Measurements from ENCODE around the gene DNM3. TPM values are rescaled to one million over a fixed set of nuclear protein-coding genes. Genes with fewer than 3 reads are reported as not detected.

Gene DNM3
- total and polyA plus RNA-seq, 2 experiments from 2014 or later, result 5.2 to 12.2 TPM

DNA sequence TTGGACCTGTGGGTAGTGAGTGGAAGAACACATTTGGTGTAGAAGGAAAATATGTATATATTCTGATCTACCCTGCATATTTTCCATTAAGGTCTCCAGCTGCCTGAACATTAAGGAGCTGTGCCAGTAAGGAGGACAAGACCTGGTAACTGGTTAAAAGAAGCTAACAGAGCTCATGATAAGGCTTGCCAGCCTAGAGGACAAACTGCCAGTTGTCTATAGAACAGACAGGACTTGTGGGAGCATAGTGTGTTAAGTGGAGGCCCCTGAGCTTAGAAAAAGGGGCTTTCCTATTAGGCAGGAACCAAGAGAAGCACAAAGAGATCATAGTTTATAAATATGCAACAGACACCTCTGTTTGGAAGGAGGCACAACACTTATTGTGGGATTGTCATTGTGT is 23.0 kb downstream of the DNM3 start:
- Histone ChIP-seq H3F3A (replicated peaks; ENCODE audit: low read depth) (no peaks in the 10 kb centered on the region), H3K27ac (ENCODE audit: low read depth) (no peak overlapping the region; the same call in 1 of the 2 replicates), H3K36me3 (ENCODE audit: insufficient read depth) (no peaks in the 10 kb centered on the region), H3K4me1 (ENCODE audit: insufficient read depth) (no peaks in the 10 kb centered on the region), H2AFZ (no peak overlapping the region), H3K27me3 (ENCODE audit: insufficient read depth) (no peaks in the 10 kb centered on the region), H4K20me1 (replicated peaks; ENCODE audit: insufficient read depth) (no peaks in the 10 kb centered on the region), H3K79me2 (replicated peaks; ENCODE audit: insufficient read depth) (no peaks in the 10 kb centered on the region), H3K9me2 (ENCODE audit: insufficient read depth) (no peaks in the 10 kb centered on the region), H3K4me3 (no peak overlapping the region), H3K4me2 (no peak overlapping the region)
- TF ChIP-seq NANOG (IDR thresholded peaks at IDR 0.05; ENCODE audit: borderline replicate concordance) (no peak), JUNB (IDR thresholded peaks at IDR 0.05; ENCODE audit: unreplicated experiment) (no peak), ETS1 (IDR thresholded peaks at IDR 0.05) (no peak), ZNF331 (CRISPR knock-in tag; IDR thresholded peaks at IDR 0.05; ENCODE audit: low read depth) (no peak), ZNF462 (CRISPR knock-in tag; IDR thresholded peaks at IDR 0.05) (no peak), POLR2AphosphoS5 (IDR thresholded peaks at IDR 0.05; ENCODE audit: low read depth) (no peak), EZH2phosphoT487 (IDR thresholded peaks at IDR 0.05; ENCODE audit: unreplicated experiment) (no peak), ZNF114 (CRISPR knock-in tag; IDR thresholded peaks at IDR 0.05) (no peak)
- TF ChIP-seq, protein P1, sequence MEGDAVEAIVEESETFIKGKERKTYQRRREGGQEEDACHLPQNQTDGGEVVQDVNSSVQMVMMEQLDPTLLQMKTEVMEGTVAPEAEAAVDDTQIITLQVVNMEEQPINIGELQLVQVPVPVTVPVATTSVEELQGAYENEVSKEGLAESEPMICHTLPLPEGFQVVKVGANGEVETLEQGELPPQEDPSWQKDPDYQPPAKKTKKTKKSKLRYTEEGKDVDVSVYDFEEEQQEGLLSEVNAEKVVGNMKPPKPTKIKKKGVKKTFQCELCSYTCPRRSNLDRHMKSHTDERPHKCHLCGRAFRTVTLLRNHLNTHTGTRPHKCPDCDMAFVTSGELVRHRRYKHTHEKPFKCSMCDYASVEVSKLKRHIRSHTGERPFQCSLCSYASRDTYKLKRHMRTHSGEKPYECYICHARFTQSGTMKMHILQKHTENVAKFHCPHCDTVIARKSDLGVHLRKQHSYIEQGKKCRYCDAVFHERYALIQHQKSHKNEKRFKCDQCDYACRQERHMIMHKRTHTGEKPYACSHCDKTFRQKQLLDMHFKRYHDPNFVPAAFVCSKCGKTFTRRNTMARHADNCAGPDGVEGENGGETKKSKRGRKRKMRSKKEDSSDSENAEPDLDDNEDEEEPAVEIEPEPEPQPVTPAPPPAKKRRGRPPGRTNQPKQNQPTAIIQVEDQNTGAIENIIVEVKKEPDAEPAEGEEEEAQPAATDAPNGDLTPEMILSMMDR (conservative IDR thresholded peaks at IDR 0.05; ENCODE audit: low read depth in 2 of 2), result no peak
- TF ChIP-seq, protein P2, sequence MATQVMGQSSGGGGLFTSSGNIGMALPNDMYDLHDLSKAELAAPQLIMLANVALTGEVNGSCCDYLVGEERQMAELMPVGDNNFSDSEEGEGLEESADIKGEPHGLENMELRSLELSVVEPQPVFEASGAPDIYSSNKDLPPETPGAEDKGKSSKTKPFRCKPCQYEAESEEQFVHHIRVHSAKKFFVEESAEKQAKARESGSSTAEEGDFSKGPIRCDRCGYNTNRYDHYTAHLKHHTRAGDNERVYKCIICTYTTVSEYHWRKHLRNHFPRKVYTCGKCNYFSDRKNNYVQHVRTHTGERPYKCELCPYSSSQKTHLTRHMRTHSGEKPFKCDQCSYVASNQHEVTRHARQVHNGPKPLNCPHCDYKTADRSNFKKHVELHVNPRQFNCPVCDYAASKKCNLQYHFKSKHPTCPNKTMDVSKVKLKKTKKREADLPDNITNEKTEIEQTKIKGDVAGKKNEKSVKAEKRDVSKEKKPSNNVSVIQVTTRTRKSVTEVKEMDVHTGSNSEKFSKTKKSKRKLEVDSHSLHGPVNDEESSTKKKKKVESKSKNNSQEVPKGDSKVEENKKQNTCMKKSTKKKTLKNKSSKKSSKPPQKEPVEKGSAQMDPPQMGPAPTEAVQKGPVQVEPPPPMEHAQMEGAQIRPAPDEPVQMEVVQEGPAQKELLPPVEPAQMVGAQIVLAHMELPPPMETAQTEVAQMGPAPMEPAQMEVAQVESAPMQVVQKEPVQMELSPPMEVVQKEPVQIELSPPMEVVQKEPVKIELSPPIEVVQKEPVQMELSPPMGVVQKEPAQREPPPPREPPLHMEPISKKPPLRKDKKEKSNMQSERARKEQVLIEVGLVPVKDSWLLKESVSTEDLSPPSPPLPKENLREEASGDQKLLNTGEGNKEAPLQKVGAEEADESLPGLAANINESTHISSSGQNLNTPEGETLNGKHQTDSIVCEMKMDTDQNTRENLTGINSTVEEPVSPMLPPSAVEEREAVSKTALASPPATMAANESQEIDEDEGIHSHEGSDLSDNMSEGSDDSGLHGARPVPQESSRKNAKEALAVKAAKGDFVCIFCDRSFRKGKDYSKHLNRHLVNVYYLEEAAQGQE (IDR thresholded peaks at IDR 0.05; ENCODE audit: unreplicated experiment), result no peak
- H3K4me3 Mint-ChIP-seq, result no peak overlapping the region
- DNase-seq (ENCODE audit: low spot score) (no peak), ATAC-seq (no peak)
- peaks cover 5% of the 10 kb centered on the region for H3K27me3 Mint-ChIP-seq (ENCODE audit: insufficient read depth, low read depth, poor library complexity)
- H3K4me1 Mint-ChIP-seq, result no peaks in the 10 kb centered on the region
- H3K9me3 Mint-ChIP-seq, result no peaks in the 10 kb centered on the region
- no peaks in the 10 kb centered on the region for H3K36me3 Mint-ChIP-seq (ENCODE audit: low read depth)
- H3K27ac Mint-ChIP-seq, result no peak overlapping the region
